Measurements from ENCODE around the gene COLEC12. TPM values are rescaled to one million over a fixed set of nuclear protein-coding genes. Genes with fewer than 3 reads are reported as not detected.

The COLEC12 gene
- total RNA-seq, 2 donors from 2014 or later = not detected

Other genes starting within 250 kb of the COLEC12 start
- 100 to 1,000 TPM in 1 of 2 donors, 10 to 100 TPM in 1; 84.6 to 107 TPM for gene THOC1, start 232.7 kb downstream of the COLEC12 start, total RNA-seq
- not detected for gene CETN1, start 79.7 kb upstream of the COLEC12 start, total RNA-seq
- gene CLUL1, start 96.3 kb upstream of the COLEC12 start, total RNA-seq = not detected
- 100 to 1,000 TPM; 344 to 378 TPM for gene TYMS, start 157.0 kb upstream of the COLEC12 start, total RNA-seq
- 10 to 100 TPM; 51.8 to 83.8 TPM for gene ENOSF1, start 211.9 kb upstream of the COLEC12 start, total RNA-seq

Data from activated naive CD4-positive, alpha-beta T cell treated with anti-CD3 and anti-CD28 coated beads, Interleukin-2, amount 50 U/mL, for 72 hours (primary cell).